ENCODE results near the gene UBAC1.

DNA sequence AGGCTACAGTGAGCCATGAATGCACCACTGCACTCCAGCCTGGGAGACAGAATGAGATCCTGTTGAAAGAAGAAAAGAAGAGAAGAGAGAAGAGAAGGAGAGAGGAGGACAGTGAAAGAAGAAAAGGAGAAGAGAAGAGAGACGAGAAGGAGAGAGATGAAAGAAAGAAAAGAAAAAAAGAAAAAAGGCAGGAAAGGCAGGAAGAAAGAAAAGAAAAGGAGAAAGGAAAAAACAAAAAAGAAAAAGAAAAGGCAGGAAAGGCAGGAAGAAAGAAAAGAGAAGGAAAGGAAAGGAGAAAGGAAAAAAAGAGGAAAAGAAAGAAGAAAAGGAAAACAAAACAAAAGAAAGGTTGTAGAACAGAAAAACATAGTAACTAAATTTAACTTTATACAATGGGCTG is 68.1 kb downstream of the UBAC1 start:
- TF ChIP-seq, protein P1, sequence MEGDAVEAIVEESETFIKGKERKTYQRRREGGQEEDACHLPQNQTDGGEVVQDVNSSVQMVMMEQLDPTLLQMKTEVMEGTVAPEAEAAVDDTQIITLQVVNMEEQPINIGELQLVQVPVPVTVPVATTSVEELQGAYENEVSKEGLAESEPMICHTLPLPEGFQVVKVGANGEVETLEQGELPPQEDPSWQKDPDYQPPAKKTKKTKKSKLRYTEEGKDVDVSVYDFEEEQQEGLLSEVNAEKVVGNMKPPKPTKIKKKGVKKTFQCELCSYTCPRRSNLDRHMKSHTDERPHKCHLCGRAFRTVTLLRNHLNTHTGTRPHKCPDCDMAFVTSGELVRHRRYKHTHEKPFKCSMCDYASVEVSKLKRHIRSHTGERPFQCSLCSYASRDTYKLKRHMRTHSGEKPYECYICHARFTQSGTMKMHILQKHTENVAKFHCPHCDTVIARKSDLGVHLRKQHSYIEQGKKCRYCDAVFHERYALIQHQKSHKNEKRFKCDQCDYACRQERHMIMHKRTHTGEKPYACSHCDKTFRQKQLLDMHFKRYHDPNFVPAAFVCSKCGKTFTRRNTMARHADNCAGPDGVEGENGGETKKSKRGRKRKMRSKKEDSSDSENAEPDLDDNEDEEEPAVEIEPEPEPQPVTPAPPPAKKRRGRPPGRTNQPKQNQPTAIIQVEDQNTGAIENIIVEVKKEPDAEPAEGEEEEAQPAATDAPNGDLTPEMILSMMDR (IDR thresholded peaks at IDR 0.05; ENCODE audit: low read depth, low read length, poor library complexity, severe bottlenecking), result no peak
- no peak for TF ChIP-seq EZH2phosphoT487 (IDR thresholded peaks at IDR 0.05; ENCODE audit: borderline replicate concordance, low read length)
